Stimulated activated CD4-positive, alpha-beta T cell treated with anti-CD3 and anti-CD28 coated beads, Interleukin-12 subunit alpha, Interleukin-12 subunit beta, amount 100 ng/mL, for 48 hours (primary cell): Measurements from ENCODE around the gene PLEKHH3.

Source experiments
- DNase-seq, 3 donors: peaks; one replicate each; pipeline ENCODE4 v3.0.0-alpha.2; 2020; ENCODE audit warnings: low read depth in 2 of 3, low spot score in 1 of 3

PLEKHH3 gene

DNA sequence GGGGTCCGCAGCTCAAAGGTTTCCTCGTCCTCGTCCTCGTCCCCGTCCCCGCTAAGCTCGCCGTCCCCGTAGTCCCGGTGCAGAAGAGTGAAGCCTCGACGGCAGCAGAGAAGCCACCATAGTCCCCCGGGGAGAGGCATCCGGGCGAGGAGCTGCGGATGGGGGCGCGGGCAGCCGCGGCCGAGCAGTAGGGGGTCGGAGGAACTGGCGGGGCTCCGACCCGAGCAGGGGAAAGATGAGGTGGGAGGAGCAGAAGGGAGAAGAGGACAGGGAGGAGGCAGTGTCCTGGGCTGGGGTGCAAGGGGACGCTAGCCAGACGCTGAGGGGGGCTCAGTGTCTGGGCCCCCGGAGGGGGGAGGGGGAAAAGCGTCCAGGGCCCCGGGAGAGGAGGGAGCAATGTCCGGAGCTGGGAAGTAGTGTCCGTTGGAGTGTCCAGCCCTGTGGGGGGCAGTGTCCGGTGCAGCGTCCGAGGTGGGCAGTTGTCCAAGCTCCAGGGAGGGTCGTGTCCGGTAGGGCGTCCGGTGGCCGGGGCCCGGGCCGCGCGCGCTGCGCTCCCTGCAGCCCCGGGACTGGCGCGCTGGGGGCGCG is at the start of gene PLEKHH3:
TSS of gene PLEKHH3 (minus strand) at position 571 of the 588 bp plus-strand sequence. CDS start at position 140, 431 bp downstream.
- no peak for DNase-seq

- DNase-seq = no peak
Observed at GRCh38 chr17:42725143-42725542, 48.3 kb upstream of the PLEKHH3 start.

DNA sequence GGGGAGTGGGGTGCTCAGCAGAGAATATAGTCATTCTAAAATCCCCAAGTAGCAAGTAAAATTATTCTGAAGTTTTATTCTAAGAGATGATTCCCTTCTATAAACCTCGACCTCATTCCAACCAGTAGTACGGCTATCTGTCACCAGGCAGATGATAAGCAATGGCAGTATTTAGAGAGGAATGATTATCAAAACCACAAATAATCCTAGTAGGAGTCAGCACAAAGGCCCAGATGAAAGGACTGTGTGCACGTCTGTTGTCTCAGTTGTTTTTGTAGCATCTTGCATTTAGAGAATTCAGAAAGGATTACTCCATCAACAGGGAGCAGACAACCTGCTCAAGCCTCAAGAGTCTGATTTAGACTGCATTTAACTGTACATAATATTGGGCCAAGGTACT is 46.8 kb upstream of the PLEKHH3 start:
- DNase-seq = no peak

DNA sequence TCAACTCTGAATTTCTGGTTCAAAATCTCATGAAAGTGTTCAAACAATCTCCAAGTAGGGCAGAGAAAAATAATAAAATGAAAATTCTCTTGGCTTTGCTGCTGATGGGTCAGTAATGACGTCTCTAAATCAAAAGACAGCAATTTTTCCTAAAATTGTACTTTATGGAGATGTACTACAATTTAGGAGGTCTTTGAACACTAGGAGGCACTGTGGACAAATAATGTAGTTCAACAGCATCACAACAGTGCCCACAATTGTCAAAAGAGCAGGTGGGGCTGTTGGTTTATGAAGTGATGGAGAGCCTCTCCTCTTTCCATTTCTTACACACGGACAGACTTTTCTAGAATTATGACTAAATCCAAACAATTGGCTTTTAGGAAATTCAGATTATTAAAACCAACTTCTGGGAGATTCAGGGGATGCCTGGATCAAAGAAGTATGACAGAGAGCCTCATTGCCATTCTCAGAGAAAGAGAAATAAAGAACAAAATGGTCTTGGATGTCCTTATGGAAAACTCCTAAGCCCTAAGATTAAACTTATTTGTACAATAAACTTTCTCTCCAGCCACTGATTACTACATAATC is 44.3 kb upstream of the PLEKHH3 start:
- peak in 1 of 3 donors; percentile 32 for DNase-seq

GRCh38 chr17:42709561-42709960 is 32.8 kb upstream of the PLEKHH3 start:
- DNase-seq = no peak

DNA sequence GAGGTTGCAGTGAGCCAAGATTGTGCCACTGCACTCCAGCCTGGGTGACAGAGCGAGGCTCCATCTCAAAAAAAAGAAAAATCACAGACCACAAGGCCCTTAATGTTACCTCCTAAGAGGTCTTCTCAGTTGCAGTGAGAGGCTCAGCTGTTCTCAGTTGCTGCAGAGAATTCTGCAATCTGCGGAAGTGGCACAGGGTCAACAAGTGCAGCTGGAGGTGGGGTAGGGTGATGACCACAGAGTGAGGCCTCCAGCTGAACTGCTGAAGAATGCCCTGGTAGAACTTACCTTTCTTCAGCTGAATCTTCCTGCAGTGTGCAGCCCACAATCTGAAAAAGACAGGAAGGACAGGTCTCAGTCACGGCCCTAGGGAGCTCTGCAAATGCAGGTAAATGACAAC is 31.8 kb upstream of the PLEKHH3 start:
- DNase-seq = no peak

- peak in 2 of 3 donors; percentile 41 to 43 for DNase-seq
Observed at GRCh38 chr17:42706732-42707131, 29.9 kb upstream of the PLEKHH3 start.

- peak; percentile 25 to 40 (median 38) for DNase-seq
Observed at GRCh38 chr17:42704837-42705494, 28.2 kb upstream of the PLEKHH3 start.

DNA sequence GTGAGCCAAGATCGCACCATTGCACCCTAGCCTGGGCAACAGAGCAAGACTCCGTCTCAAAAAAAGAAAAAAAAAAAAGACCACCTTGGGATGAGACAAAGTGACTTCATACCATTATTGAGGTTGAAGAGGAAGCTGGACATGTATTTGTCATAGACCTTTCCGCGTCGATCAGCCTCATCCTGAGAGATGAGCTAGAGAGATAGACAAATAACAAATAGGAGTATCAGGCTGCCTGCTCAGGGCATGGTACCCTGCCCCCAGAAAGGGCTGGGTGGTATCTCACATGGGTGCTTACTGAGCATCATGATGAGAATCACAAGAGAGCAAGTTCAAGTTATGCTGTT is 27.7 kb upstream of the PLEKHH3 start:
- no peak for DNase-seq

DNA sequence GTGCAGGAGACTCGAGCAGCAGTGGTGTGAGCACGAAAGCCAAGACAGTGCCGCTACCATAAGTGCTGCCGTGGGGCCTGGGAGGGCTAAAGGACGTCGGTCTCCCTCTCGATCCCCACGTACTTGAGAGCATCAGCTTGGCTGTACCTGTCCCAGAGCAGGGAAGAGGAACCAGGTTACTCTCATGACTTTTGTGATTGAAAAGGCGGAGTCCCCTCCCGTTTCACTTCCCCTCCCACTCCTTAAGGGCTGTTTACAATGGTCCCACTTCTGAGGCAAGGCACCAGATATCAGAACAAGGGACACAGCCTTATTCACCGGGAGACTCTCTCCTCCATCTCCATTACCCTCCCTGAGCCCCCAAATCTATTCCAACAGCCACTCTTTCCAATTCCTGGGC is 25.7 kb upstream of the PLEKHH3 start:
- no peak for DNase-seq

- no peak for DNase-seq
Observed at GRCh38 chr17:42700586-42701289, 23.9 kb upstream of the PLEKHH3 start.

DNA sequence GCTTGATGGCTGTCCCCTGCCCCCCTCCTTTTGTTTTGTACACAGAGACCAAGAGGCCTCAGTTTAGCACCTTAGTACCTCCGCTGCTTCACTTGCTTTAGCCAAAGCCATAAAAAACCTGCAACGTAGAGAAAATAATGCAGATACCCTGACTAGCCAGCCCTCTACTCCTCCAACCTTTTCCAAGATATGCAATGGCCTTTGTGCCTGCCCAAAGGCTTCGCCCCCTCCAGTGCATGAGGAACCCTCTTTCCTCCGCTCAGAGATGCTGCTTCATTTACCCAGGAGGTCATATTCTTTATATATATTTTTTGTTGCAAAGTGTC is 22.6 kb upstream of the PLEKHH3 start:
- DNase-seq = no peak

DNA sequence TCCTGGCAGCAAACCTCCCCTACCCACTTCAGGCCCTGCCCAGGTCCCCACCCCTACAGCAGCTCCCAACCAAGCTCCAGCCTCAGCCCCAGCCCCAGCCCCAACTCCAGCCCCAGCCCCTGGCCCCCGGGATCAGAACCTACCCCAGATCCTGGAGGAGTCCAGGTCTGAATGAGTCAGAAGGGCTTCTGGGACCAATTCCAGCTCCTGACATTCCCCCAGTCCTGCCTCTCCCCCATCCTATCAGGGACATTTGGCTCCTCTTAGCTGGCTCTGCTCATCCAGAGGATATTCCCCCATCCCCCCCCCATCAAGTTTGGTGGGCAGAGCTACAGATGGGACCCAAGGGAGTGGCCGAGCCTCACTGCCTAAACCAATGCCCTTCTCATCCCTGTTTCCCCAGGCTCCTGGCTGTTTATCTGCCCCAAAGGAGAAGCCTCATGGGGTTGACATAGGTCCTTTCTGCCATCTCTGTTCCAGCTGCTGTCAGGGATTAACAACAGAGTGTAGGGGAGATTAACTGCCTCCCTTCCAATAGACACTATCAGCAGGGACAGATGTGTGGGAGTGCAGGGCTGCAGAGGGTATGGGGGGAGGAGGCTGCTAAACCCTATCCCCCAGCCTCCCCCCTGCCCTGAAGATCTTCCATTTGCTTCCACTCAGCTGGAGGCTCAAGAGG is 22.1 kb upstream of the PLEKHH3 start:
- DNase-seq = no peak

DNA sequence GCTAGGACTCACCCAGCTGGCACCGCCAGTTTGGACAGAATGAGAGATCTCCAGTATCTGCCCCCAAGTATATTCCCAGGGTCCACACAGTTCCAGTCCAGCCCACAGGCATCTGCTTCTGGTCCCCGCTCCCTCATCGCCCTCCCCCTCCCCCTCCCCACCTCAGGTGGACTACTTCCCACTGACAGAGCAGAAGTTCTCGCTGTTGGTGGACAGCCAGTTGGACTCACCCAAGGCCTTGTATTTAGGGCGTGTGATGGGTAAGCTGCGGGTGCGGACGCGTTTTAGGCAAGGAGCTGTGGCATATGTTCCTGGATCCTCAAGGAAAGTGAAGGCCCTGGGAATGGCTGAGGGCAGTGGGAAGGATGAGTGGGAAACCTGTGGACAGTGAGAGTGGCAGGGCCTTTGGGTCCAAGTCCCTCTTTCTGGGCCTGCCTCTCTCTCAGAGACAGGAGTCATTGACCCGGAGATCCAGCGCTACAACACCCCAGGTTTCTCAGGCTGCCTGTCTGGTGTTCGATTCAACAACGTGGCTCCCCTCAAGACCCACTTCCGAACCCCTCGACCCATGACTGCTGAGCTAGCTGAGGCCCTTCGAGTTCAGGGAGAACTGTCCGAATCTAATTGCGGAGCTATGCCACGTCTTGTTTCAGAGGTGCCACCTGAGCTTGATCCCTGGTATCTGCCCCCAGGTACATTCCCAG is 20.5 kb upstream of the PLEKHH3 start:
- no peak for DNase-seq

- no peak for DNase-seq
Observed at GRCh38 chr17:42695500-42695899, 18.7 kb upstream of the PLEKHH3 start.

- no peak for DNase-seq
Observed at GRCh38 chr17:42694524-42694923, 17.7 kb upstream of the PLEKHH3 start.

- no peak for DNase-seq
Observed at GRCh38 chr17:42692489-42692888, 15.7 kb upstream of the PLEKHH3 start.

DNA sequence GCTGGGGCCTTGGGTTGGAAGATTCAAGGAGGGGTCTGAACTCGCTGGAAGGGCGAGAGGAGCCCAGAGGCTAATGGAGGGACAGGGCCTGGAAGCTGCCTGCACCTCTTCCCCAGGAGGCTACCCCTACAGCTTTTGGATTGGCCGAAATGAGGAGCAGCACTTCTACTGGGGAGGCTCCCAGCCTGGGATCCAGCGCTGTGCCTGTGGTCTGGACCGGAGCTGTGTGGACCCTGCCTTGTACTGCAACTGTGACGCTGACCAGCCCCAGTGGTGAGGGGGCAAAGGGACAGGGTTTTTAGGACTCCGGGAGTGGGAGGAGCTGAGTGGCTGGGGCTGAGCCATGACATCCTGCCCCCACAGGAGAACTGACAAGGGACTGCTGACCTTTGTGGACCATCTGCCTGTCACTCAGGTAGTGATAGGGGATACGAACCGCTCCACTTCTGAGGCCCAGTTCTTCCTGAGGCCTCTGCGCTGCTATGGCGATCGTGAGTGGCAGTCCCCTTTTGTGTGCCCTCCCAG is 14.3 kb upstream of the PLEKHH3 start:
- DNase-seq = no peak

- no peak for DNase-seq
Observed at GRCh38 chr17:42690596-42690995, 13.8 kb upstream of the PLEKHH3 start.

DNA sequence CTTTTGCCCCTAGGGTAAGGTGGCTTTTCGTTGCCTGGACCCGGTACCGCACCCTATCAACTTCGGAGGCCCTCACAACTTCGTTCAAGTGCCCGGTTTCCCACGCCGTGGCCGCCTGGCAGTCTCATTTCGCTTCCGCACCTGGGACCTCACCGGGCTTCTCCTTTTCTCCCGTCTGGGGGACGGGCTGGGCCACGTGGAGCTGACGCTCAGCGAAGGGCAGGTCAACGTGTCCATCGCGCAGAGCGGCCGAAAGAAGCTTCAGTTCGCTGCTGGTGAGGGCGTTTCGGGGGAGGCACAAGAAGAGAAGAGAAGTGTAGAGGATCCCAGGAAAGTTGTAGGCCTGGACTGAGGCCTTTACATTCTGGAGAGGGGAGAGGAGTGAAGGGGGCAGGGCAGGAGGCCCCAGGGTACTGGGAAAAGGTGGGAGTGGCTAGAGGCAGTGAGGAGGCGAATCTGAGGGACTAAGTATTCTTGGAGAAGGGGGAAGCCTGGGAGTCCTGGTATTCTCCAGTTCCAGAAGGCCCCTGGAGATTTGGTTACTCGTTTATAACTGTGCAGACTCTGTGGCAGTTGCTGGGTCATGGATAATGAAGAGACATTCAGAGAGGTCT is 11.0 kb upstream of the PLEKHH3 start:
- no peak for DNase-seq
